ENCODE results near the gene SURF2.
"Not testable (repeated sequence)": the region's sequence is repeated elsewhere in the genome, so short reads cannot be mapped to it uniquely, and the experiment has no call there.

The SURF2 gene

DNA sequence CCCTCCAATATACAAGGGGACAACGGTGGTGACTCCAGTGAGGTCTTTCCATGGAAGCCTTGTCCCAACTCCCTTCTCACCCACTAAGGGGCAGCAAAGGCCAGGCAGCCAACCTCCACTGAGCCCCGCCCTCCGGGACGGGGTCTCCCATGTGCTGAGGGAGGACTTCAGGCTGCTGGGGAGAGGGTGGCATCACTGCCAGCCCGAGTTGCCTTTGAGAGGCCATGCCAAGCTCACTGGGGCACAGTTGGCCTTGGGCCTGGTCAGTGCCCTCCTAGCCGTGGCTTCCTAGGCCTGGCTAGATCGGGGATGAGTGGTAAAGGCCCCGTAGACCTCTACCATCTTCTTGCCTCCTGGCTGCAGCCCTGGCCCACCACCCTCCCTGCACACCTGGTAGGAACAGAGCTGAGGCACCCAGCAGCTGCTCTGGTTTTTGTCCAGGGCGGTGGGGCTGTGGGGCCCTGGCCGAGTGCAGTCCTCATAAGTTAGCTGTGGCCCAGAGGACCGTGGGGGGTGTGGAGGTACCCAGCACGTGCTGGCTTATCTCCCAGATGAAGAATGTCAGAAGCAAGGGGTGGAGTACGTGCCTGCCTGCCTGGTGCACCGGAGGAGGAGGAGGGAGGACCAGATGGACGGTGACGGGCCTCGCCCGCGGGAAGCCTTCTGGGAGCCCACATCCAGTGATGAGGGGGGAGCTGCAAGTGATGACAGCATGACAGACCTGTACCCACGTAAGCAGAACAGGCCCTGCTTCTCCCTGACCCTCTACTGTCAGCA lies 3.2 kb downstream of the SURF2 start:
- no peak for DNase-seq

DNA sequence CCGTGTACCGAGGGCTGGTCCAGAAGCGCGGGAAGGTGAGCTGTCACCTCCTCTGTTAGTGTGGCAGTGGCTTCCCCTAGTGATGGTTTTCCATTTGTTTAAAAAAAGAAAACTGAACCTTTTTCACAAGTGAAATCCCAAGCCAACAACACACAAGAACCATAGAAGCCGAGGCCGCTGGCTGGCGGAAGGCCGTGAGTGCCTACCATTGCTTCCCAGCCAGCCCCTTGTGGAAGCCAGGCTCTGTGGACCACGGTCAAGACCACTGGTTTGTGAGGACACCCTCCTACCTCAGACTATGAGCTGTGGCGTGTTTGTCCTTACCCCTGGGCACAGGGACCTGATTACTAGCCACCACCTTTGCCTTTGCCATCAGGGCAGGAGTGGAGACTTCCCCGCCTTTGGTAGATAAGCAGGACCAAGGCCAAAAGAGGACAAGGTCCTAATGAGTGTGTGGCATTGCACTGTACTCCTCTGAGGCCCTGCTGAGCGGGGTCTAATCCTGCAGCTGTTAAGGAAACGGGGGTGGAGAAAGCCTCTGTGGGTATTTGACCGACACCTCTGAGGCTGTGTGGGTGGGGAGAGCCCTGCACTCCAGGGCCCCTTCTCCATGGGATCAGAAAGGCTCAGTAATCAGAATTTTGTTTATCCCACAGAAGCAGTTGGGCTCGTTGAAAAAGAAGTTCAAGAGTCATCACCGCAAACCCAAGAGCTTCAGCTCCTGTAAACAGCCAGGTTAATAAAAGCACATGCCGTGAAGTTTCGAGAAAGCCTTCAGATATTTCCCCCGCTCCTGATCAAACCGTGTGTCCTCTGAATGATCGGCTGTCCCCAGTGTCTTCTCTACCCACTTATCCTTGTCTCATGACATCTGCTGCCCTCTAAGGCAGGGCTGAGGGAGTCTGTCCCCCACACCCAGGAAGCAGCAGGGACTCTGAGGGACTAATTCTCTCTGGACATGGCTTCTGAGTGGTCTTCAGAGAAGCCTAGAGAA lies 4.3 kb downstream of the SURF2 start:
- DNase-seq: no peak

DNA sequence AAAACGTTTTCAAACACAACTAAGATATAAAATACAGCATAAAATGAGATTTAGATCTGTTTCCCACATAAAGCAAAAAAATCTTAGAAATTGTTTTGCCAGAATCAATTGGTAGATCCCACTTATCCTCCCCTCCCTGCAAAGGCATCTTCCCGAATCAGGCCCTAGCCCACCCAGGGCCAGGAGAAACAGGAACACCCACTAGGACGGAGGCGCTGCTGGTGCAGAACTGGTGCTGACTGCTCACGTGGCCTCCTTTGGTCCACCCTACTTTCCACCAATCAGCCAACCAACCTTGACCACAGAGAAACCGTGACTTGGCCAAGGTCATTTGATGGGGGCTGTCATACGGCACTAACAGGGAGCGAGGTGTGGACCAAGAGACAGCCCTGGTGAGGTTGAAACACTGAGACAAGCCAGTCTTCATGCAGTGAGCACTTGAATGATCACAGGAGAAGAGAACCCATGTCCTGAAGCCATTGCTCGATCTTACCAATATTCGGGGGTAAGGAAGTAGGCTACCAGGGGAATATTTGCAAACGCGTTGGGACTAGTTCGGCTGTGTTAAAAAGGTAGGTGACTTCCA lies 5.2 kb downstream of the SURF2 start:
- DNase-seq: no peak

DNA sequence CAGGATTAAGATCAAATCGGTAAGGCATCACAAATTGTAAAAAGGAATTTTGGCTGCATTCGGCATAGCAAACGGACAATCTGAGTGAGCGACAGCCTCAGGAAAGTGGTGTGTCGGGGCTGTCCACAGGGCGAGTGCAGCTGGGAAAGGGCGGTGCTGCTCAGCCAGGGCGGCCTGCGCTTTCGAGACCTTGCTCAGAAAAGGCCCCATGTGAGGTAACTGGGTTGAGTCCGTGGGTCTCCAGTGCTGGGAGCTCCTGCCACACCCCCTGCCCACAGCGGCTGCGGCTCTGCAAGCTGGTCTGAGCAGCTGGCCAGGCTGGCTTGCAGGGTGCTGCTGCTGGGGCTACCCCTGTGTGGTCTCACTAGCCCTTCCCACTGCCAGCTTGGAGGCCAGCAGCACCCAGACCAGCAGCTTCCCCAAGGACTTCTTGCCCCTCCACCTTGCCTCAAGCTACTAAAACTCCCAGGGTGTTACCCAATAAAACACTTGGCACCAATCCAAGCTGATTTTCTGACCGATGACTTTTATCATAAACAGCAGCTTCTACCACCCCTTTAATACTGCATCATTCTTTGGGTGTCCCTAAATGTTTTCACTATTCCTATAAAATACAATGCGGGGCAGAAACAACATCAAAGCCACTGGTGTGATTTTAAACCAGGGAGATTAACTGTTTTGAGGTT lies 6.2 kb downstream of the SURF2 start:
- DNase-seq: no peak

DNA sequence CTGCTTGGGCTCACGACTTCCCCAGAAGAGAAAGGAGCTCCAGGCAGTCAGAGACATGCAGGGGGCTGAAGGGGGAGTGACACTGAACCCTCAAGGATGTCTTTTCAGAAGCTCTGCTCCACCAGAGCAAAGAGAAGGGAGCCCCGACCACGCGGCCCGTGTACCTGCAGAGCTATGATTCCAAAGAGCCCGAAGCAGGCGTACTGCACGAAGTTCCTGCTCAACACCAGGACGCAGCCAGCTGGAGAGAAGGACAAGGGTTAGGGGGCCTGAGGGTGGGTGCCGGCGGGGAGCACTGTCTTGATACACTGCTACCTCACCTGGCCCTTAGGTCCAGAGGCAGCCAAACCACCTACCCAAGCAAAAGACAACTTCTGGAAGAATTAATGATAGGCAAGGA lies 10.1 kb downstream of the SURF2 start:
- no peak for DNase-seq

DNA sequence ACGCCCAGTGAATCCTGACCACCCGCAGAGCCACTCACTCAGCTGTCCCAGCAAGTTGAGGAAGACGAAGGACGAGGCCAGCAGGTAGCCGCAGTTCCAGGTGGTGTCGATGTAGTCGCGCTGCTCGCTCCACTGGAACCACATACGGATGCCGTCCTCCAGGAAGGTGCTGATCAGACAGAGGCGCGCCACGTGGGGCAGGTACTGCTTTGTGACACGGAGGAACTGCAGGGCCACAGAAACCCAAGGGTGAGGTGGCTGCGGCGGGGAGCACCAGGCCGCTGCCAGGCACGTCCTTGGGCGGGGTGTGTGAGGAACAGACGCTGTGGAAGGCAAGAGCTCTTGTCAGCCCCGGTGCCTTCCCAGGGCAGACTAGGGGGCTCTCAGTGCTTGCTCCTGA lies 10.9 kb downstream of the SURF2 start:
- no peak for DNase-seq

DNA sequence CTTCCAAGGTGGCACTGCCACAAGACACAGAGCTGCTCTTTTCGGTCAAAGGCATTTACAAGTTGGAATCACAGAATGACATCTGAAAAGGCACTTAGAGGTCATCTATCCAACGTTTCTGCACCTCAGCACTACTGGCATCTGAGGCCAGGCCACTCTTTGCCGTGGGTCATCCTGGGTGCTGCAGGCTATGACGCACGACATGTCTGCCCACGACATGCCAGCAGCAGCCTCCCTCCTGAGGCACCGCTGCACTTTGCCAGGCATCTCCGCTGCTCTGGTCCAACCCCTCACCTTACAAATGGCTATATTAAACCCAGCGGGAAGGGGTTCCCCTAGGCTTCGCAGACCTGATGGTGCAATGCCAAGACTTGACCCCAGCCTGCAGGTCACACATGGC lies 11.4 kb downstream of the SURF2 start:
- no peak for DNase-seq

DNA sequence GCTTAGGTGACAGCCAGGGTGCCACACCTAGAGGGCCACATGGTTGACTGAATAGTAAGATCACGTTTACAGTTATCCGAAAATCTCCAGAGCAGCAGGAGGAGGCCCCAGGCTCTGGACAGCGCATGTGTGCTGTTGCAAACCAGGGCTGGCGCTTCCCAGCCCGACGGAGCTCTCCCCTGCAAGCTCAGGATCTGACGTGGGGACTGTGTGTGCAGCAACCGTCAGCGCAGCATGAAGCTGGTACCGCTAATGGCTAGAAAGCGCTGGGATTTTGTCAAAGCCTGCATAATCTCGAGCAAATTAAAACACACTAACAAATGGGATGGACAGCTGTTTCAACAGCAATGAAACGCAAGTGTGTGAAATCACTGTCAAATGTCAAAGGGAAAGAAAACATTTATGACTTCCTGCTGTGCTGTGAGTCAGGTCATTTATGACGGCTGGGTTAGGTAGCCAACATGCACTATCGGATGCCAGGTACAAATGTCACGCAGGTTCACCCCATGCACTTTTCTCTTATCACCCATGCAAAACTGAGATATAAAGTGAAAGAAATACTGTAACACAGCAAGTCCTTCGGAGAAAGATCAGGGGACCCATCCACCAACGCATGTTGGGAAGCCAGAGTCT lies 12.0 kb downstream of the SURF2 start:
- no peak for DNase-seq

DNA sequence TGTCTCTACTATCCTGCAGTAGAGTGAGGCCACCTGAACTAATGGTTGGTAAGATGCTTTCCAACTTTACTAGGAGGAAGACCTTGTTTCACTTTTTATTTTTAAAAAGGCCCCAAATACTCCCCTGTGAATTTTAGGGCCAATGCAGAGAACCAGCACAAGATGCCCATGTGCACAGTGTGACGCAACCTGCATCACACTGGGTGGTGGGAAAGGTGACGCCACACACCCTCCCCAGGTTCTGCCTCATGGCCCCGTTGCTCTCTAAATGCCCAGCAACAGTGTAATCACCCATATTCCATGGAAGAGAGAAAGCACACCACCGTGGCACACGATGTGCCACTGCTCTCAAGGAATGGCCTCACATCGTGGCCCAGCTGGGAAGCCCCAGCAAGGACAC lies 13.1 kb downstream of the SURF2 start:
- no peak for DNase-seq

DNA sequence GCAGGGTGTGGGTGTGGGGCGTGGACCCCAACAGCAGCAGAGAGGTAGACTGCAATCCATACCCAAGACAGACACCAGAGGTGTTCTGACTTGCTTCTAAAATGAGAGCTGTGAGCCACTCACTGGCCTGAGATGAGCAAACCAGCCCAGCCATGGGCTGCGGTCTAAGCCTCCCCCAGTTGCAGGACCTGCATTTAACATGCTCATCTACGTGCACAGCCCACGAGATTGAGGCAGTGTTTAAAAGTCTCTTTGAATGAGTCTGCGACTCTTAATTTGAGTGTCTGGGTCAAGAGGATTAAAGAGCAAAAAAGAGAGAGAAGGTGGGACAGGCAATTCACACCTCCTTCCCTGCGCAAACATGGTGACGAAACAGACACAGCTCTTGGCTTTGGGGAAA lies 13.6 kb downstream of the SURF2 start:
- DNase-seq: no peak

DNA sequence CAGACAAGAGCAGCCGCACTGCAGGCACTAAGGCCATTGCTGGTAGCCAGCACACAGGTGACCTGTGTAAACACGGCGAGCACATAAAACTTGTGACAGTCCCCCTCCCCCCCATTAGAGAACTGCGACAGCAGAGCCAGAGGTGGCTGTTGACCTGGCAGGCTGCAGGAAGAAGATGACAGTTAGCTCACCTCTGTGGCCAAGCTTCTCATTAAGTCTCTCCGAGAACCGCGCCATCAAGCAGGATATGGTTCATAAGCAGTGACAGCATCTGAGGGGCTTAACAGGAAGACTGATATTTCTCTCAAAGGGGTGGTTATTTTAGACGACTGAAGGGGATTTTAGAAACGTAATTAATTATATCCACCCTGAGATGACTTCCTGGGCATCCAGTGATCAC lies 14.3 kb downstream of the SURF2 start:
- DNase-seq: no peak

DNA sequence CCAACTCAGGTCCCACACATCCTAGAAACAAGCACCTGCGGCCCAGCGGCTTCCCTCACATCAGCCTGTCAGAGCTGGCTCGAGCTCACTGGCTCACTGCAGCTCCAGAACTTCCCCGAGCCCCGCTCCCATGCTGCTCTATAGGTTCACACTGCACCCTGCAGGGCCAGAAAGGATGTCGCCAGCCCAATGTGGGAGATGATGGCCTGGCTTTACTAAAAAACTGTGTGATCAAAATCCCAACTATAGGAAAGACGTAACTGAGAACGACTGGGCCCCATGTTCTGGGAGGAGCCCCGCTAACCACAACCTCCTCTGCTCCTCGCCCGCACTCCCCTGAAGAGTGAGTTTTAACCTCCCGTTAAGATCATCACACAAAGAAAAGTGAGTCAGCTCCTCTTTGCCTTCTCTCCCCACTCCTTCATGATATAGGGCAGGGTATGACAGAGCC lies 14.9 kb downstream of the SURF2 start:
- no peak for DNase-seq

DNA sequence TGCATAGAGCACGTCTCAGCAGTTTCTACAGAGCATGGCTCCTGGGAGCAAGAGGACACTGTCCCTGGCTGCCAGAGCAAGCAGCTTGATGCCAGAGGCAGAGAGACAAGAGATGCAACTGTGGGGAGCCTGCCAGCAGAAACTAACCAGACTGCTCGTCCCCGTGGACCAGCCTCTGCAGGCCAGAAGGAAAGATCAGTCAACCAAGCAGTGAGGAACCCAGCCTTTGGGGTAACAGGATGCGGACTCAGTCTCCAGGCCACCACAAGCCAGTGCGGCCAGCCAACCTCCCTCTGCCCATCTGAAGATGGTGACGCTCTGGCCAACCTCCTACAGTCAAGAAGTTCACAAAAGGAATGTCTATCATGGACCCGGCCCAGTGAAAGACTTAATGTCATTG lies 15.8 kb downstream of the SURF2 start:
- no peak for DNase-seq

DNA sequence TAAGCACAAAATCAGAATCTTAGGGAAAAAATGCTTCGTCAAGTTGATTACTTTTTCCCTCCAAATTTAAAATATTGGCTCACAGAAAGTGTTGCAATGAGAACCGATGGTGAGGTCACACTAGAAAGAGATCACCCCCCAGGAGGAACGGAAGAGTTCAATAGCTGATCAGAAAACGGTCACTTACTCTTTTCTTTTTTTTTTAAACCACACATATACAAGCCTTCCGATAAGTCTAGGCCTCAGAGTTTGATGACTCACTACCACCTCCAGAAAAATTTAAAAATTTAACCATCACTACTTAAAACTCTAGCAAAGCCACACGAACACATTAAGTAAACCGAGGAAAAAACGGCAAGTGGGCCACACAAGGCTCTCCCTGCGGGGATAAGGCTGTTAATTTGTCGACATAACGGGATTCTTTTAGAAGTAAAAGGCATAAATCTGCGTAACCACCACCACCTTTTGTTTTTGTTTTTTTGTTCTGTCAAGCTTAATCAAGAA lies 18.3 kb downstream of the SURF2 start:
- peak; percentile 79 for DNase-seq

DNA sequence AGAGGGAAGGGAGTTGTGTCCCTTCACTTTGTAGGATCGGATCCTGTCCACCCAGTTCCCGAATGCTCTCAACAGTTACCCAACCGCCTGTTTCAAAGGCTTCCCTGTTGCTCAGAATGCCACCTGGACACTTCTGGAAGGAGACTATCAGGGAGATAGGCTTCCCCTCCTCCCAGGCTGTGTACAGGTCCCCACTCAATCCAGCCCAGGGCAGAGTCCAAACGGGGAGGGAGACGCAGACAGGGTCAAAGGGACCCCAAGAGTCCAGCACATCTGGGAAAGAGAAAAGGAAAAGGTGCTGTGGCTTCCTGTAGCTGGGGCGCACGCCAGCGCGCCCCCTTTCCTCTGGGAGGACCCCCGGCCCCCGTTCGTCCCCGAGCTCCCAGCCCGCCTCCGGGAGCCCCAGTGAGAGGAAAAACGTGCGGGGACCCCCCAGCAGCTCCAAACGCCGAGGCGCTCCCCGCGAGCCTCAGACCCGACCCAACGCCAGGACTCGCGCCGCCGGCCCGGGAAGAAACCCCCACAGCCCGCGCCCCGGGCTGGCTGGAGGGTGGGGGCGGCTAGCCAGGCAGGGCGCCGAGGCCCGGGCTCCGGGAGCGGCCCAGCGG lies 18.9 kb downstream of the SURF2 start:
- DNase-seq: peak; percentile 48

DNA sequence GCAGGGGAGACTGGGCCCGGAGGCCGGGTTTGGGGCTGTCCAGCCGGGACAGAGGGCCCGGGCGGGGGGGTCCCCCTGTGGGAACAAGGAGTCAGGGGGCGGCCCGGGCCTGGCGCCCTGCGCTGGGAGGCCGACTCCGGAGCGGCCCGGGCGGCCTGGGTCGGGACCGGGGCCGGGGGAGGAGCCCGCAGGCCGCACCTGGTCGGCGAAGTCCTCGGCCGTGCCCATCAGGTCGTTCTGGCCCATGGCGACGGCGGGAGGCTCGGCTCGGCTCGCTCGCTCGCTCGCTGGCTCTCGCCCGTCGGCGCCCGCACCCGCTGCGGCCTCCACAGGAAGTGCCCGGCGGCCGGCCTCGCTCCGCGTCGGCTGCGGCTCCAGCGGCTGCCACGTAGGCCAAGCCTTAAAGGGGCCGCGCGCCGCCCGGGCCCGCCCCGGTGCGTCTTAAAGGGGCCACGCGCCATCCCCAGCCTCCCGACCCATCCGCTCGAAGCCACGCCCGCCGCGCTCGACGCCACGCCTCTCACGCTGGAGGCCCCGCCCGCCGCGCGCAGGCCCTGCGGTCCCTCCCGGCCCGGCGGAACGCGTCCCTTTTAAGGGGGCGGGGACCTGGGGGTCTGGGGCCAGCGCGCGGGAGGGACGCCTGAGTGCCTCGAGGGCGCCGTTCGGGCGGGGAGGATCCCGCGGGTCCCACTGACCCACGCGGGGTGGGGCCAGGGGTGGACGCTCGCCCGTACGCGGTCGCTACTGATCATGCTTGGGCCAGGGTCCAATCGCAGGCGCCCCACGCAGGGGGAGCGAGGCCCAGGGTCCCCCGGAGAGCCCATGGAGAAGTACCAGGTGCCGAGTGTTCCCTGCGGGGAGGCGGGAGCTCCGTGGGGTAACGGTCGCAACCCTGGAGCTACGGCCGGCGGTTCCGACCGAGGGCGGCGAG lies 19.6 kb downstream of the SURF2 start, which contains the start of the genes STKLD1 and SURF4:
Gene STKLD1, plus strand, starts transcription at position 643 of the 931 bp plus-strand sequence. Its CDS starts 108 bp downstream, at position 751.
Gene SURF4, minus strand, starts transcription at position 337 of the 931 bp plus-strand sequence. Its CDS starts 91 bp downstream, at position 246.
- DNase-seq: peak; percentile 96

DNA sequence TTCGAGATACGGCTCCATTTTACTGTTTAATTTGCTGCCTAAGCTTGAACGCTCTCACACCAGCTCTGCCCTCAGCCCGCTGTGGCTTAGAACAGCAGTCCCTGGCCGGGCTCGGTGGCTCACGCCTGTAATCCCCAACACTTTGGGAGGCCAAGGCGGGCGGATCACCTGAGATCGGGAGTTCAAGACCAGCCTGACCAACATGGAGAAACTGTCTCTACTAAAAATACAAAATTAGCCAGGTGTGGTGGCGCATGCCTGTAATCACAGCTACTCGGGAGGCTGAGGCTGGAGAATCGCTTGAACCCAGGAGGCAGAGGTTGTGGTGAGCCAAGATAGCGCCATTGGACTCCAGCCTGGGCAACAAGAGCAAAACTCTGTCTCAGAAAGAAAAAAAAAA lies 20.9 kb downstream of the SURF2 start:
- not testable (repeated sequence) for DNase-seq

DNA sequence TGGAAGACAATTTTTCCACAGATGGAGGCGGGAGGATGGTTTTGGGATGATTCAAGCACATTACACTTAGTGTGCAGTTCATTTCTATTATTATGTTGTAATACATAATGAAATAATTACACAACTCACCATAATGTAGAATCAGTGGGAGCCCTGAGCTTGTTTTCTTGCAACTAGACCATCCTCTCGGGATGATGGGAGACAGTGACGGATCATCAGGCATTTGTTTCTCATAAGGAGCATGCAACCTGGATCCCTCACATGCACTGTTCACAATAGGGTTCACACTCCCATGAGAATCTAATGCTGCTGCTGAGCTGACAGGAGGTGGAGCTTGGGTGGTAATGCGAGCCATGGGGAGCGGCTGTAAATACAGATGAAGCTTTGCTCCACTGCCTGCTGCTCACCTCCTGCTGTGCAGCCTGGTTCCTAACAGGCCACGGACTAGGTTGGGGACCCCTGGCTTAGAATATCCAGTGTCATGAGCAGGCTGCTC lies 21.4 kb downstream of the SURF2 start:
- DNase-seq: peak; percentile 23

DNA sequence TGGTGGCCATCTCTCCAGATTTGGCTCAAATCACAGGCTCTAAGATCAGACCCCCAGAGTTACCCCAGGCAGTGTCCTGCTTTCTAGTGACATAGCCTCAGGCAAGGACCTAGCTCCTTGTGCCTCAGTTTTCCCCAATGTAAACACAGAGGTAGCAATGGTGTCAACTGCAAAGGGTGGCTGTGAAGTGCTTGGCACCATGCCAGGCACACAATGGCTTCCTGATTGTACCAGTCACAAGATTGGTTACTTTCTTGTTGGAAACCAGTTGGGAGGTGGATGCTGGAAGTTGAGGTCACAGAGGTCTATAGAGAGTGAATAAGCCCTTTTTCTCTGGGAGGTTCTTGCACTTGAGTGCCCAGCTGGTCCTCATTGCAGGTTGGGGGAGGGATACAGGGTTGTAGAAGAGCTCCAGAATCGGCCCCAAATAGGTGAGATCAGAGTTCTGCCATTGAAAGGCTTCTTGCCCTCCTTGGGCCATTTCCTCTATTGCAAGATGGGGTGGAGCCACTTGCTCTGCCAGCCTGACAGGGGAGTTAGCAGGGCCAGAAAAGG lies 22.1 kb downstream of the SURF2 start:
- DNase-seq: no peak
